Gastroesophageal sphincter (tissue), 3 donors: ENCODE data around the gene GUCY1A2.

Experiments
- CTCF ChIP-seq, 4 experiments: fragments of 200-600 bp in 2 of 4; fragments of 450-650 bp in 2 of 4; sonication (generic) in 1 of 4; IDR thresholded peaks; one replicate each; pipeline ENCODE4 v1.5.1; 2017 to 2019; ENCODE audit warnings: antibody characterized with exemption in 4 of 4, mild to moderate bottlenecking in 2 of 4, moderate library complexity in 2 of 4
- EP300 ChIP-seq: sonication (generic); formaldehyde crosslinking; IDR thresholded peaks from one replicate; pipeline ENCODE4 v1.6.1; 2017; ENCODE audit warnings: antibody characterized with exemption, mild to moderate bottlenecking
- POLR2A ChIP-seq, 2 donors: fragments of 450-650 bp; IDR thresholded peaks; one replicate each; pipeline ENCODE4 v1.6.1; 2017; ENCODE audit warnings: antibody characterized with exemption in 2 of 2, mild to moderate bottlenecking in 2 of 2, moderate library complexity in 1 of 2
- POLR2AphosphoS5 ChIP-seq: sonication (generic); formaldehyde crosslinking; IDR thresholded peaks from one replicate; pipeline ENCODE4 v1.6.1; 2017; ENCODE audit warnings: antibody characterized with exemption

GRCh38 chr11:107044503-107044902 is 26.2 kb upstream of the GUCY1A2 start:
- TF ChIP-seq CTCF (IDR thresholded peaks at IDR 0.05) (no peak), POLR2AphosphoS5 (no peak), POLR2A (IDR thresholded peaks at IDR 0.05) (no peak), EP300 (no peak)
